Stimulated activated CD8-positive, alpha-beta memory T cell treated with anti-CD3 and anti-CD28 coated beads, Interleukin-4, amount 100 ng/mL, for 24 hours (primary cell): ENCODE measurements around the gene CHIA.

ENCODE experiments used
- DNase-seq: peaks from one replicate; pipeline ENCODE4 v3.0.0-alpha.2; 2020; ENCODE audit warnings: low read depth

Gene CHIA

DNA sequence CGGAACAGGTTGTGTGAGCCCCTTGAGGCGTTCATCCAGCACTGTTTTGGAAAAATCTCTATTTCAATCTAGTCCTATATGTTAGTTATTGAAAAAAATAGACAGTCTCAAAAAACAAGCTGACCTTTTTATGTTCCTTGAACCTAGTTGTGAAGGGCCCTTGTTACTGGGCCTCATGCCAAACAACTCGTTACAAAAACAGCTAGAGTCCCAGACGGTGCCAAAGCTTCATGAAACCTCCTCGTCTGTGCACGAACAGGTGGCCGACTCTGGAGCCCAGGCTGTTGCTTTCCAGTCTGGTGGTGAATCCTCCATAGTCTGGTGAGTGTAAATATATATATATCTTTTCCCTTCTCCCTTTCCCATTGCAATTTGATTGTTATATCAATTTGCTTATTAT is at the start of gene CHIA:
Gene CHIA, plus strand, starts transcription at position 222 of the 400 bp plus-strand sequence. CDS start 19,617 bp downstream, outside the sequence.
- DNase-seq: no peak

DNA sequence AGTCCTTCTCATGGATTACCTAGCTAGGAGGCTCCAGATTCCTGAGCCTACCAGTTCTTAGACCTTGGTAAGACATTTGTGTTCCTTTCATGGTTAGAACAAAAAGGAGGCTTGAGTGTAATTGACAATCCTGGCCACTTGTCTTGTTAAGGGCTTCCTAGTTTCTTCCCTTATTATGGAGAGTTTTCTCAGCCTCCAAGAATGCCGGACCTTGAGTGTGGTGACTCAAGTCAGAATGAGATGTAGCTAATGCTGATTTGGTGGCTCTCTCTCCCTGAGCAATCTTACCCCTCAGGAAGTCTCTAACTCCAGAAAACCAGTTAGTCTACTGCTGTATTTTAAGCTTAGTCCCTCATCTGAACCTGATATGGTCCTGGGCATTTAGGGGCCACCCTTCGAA is 48.9 kb upstream of the CHIA start:
- DNase-seq: no peak

DNA sequence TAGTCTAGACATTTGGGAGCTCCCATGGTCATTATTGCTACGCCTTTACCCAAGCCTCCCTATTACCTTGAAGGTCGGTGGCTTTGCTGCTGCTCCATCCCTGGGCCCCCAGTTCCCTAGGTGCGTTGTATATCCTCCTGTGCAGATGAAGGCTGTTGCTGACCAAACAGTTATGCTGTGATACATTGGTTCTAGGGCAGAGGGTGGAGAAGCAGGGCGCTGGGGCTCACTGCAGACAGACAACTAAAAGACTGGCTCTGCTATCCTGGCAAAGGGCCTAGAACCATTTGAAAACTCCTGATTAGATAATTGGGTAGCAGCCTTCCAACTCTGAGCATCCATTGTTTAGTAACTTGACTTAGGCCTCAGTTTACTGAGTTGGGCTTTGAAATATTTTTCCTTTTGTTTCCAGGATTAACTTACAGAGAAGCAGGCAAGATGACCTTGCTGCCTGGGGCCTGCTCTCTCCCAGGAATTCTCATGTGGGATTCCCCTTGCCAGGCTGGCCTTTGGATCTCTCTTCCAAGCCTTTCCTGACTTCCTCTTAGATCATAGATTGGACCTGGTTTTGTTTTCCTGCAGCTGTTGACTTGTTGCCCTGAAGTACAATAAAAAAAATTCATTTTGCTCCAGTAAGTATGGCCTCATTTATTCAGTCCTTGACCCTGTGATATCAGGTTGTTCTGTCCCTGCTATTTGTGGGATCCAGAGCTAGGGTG is 47.7 kb upstream of the CHIA start:
- DNase-seq: no peak

DNA sequence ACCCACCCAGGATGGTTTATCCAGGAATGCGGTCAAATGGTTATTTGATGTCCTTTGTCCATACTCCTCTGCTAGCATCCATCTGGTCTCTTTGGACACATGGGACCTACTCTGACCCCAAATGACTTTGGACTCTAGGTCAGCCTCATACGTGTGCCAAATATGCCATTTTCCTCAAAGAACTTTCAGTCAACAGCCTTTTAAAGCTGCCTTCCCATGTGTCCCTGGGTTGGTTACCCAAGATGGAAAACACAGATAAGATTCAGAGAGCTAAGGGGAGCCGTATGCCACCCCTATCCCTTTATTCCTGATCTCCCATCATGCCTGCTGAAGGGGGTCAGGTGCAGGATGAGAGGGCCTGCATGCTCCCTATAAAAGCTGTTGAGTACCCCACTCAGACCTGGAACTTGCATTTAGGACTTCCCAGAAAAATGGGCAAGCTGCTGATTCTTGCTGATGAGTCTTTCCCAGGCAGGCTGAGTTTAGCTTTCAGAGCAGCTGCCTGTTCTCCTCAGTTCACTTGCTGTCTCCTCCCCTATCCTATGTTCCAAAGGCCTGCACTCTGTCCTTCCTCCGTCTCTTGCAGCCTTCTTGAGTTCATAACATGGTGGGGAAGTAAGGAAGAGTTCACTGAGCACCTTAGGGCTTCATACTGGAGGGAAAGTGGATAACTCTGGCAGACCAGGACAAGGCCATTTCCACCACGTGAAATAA is 43.4 kb upstream of the CHIA start:
- DNase-seq: no peak

DNA sequence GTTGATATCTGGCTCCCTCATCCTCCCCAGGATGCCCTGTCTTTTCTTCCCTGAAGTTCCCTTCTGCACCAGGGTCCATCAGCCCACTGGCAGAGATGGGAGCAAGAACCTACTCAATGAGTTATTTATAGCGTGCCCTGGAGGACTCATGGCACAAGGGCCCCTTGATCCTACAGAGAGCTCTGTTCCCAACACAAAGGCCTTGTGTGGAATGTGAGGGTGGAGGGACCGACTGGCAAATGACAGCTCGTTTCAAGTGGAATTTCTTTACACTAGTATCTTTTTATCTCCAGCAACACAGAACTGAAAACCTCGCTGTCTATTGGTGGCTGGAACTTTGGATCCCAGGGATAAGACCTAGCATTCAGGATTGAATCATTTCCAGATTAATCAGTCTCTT is 40.7 kb upstream of the CHIA start:
- no peak for DNase-seq

DNA sequence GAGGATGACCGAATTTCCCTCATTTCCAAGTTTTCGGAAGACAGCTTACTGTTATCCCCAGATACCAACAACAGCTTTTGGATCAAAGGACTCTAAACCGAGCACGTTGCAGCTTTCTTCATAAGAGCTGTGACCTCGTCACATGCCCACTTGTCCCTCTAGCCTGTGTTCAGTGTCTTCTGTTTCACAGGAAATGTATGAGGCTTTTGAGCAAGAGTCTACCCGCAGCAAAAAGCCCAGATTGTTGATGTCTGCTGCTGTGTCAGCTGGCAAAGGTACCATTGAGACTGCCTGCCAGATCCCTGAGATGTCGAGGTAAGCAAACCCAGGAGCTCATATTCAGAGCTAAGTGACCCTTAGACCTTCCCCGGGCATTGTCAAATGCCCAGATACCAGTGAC is 39.1 kb upstream of the CHIA start:
- DNase-seq: no peak

DNA sequence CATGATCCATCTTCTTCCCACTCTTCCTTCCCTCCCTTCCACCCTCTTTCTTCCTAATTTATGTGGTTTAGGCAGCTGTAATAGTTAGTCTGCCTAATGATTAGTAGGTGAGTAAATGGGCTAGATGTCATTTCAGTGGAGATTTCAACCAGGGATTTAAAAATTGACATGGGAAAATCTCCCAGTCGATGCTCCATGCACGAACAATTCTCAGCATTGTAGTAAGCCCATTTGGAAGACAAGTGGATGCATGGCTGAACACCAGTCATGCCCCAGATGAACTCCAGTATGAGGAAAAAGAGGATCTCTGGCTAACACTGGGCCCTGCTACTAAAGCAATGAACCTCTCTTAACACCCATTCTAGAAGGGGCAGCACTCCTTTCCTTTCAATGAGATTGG is 37.9 kb upstream of the CHIA start:
- no peak for DNase-seq

DNA sequence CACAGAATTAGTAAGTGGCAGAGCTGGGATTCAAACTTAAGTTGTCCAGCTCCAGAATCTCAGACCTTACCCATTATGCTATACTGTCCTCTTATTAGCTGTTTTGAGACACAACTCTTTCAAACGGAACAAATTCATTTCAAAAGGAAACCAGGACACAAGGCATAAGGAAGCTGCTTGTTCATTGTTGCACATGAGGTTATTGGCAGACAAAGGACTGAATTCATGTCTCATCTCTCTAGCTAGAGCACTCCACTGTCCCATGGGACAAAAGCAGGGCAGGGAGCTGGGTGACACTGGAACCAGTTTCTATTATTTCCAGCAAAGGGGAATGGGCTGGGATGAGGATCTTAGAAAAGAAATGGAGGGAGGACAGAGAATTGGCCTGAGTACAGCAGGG is 36.8 kb upstream of the CHIA start:
- no peak for DNase-seq

DNA sequence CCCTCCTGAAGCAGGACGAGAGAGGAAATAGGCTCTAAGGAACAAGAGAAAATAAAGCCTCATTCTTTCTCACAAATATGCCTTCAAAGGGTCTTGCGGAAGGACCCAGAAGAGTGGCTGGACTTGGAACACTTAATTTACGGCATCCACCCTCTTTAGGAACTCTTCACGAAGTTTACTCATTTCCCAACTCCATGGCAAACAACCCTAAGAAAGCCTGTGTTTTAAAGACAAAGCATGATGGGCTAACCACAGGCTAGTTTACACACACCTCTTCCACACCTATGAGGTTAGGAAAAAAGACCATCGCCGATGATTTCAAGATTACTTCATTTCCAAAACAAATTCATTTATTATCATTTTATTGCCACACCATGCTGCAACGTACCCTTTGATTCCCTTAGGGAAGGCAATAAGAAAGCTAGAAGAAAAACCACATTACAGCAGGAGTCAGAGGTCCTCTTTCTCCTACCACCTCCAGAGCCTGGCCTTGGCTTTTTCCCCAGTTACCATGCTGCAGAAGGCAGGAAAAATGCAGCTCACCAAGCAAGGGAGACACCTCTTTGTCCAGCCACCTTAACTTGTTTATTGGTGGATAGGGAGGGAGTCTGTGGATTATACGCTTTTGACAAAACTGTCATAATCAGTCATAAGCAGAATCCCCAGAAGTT is 33.5 kb upstream of the CHIA start:
- no peak for DNase-seq

DNA sequence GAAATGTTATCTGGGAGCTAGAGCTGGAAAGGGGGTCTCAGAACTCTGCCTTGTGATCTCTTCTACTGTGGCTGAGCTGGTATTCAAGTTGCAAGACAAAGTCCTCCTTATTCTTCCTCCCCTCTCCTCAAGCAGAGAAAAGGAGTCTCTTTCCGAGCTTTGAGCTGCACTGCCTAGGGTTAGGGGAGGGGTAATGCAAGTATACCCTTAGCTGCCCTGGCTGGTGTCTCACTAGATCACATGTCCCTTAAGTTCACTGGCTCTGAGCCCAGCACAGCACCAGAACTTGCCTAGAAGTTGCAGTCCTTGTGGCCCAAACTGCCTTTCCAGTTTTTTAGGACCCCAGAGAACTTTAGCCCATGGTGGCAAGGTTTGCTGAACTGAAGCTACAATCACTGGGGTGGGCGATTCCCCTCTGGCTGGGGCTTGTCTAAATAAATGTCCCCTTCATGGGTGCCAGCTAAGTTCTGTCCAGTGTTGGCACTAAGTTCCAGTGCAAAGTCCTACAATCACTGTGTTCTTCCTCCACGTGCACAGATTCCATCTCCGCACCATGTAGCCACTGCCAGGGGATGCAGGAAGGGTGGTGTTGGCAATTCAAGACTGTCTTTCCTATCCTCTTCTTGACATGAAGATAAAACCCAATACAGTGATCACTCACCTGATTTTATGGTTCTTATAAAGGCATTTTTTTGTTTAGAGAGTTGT is 22.7 kb upstream of the CHIA start:
- no peak for DNase-seq

DNA sequence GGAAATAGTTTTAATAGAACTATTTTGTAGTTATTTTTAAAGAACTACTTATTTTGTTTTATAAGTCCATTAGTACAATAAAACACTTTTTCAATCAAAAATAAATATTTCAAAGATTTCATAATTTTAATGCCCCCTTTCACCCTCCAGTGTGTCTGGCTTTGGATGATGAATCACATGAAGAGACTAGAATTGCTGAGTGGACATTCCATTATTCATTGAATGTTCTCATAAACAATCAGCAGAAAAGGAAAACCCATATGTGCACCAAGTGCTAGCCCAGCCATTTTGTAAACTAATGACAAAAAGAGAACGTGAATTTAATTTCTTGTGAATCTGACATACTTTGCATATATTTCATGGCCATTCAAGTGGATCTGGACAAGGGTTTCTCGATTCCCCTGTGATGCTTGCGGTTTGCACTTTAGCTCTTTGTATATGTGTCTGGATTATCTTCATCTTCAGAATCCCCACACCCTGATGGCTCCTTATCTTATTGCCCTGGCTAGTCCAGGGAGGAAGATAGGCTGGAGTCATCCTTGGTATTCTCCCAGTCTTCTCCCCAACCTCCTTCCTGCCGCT is 20.7 kb upstream of the CHIA start:
- DNase-seq: no peak

DNA sequence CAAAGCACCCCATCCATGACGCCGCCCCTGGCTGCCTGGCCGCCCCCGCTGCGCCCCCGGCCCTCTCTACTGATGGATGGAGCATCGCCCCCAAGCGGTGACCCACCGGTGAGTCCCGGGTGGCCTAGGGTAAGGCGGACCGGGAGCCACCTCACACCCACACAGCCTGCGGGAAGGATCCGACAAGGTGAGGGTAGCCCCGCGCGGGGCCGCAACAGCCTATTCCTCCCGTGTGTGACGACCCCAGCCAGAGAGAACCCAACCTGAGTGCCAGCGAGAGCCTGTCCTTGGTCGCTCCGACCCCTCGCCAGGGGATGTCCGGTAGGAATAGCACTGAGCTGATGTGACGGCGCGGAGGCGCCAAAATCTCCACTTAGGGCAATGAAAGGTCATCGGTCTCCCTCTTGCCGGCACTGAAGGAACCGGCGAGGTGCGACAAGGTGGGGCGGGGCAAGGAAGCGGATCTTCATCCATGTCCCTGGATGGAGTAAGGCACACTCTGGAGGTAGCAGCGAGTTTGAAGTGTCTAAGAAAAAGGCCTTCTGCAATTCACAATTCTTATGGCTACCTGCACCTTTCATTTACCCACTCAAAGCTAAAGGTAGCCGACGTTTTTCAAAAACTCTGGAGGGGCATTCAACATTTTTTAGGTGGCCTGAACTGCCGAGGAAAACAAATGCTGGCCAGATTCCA is 19.7 kb upstream of the CHIA start:
- DNase-seq: no peak

DNA sequence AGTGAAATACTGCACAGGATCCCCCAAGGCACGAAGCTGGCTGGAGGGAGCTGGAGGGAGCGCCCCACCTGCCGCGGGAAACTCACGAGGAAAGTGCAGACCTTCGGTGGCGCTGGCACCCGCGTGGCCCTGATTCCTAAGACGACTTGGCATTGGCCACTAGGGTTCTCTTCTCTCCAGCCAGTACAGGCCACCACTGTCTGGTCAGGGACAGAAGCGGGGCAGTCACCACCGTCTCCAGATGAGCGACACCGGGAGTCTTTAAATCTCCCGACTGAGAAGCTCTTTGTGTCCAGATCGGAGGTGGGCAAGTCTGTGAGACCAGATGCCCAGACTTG is 19.2 kb upstream of the CHIA start:
- DNase-seq: no peak

DNA sequence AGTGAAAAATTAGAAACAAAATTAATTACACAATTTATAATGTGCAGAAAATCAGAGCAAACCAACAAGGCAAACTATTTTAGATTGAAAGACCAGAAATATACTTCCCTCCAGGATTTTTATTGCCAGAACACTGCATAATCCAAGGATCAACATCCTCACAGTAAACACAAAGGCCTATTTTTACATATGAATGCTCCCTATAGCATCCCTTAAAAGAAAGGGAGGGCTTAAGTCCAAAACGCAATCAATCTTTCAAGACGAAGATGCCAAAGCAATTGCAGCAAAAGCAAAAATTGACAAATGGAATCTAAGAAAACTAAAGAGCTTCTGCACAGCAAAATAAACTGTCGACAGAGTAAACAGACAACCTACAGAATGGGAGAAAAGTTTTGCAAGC is 18.6 kb upstream of the CHIA start:
- no peak for DNase-seq

DNA sequence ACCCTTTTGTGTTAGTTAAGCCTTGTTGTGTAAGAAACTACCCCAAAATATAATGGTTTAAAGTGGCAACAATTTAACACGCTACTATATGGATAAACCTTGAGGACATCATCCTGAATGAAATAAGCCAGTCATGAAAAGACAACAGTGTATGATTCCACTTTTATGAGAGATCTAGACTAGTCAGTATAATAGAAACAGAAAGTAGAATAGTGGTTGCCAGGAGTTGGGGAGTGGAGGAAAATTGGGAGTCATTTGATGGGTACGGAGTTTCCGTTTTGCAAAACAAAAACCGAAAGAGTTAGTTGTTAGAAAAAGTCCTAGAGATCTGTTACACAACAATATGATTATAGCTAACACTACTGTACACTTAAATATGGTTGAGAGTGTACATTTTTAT is 16.0 kb upstream of the CHIA start:
- no peak for DNase-seq

DNA sequence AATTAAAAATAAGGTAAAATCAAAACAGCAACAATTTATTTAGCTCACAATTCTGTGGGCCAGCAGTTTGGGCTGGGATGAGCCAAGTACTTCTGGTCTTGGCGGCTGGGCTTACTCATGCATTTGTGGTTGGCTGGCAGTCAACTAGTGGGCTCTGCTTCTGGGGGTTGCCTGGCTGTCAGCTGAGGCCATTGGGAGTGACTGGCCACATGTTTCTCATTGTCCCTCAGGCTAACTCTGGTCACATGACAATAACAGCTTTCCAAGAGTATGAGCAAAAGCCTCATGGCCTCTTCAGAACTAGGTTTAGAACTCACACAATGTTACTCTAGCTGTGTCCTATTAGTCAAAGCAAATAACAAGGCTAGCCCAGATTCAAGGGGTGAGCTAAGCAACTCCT is 15.6 kb upstream of the CHIA start:
- no peak for DNase-seq

DNA sequence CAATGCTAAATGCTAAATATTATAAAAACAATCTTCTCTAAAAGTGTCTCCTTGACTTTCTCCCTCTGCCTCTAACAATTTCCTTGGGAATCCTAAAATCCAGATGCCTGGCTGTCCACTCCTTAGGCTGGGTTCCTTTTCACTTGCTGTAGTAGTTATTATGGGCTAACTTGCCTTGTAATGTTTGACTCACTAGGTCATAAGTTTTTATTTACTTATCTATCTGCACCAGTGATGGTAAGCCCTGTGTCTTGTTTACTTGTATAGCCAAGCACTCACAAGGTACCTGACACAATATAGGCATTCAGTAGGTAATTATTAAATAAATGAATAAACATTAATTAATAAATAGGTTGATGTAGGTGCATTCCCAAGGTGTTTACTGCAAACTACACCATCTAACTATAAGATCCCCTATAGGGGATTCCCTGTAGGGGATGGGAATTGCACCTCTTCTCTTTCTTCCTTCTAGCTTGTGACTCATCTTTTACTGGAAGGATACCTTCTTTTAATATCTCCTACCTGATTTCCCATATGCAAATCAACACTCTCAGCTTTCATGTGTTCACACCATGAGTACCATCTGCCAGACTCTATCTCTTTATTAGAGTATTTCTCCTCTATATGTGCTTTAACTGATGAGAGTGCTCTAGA is 14.7 kb upstream of the CHIA start:
- no peak for DNase-seq

DNA sequence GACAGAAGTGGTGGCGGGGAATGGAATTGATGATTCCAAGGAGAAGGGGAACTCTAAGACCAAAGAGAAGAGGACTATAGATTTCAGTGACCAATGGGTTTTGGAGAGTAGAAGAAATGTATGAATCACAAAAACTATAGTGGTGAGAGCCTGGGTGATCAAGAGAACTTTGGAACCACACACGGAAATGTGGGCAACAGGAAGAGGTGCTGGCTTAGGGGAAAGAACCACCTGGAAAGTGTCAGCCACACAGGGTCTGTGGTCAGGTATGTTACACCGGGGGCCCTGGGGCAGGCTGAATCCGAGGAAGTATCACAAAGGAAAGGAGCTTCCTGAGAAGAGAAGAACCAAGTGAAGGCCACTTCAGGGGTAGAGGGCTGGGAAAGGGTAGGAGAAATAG is 11.5 kb upstream of the CHIA start:
- no peak for DNase-seq

DNA sequence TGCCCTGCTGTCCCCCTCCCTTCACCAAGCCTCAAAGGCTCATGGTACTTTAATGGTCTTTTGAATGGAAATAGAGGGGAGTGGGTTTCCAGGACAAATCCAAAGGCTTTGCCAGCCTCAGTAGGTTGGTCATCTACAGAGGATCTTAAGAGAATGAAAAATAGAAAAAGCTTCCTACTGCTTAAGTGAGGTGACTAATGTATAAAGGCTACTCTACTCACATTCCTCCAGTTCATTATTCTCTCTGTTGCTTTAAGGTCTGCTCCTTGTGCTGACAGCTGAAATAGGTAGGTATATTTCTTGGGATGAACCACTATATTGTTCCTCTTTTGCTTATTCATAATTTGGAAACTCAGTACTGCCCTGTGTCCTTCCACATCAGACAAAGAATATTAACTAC is 10.4 kb upstream of the CHIA start:
- DNase-seq: no peak

DNA sequence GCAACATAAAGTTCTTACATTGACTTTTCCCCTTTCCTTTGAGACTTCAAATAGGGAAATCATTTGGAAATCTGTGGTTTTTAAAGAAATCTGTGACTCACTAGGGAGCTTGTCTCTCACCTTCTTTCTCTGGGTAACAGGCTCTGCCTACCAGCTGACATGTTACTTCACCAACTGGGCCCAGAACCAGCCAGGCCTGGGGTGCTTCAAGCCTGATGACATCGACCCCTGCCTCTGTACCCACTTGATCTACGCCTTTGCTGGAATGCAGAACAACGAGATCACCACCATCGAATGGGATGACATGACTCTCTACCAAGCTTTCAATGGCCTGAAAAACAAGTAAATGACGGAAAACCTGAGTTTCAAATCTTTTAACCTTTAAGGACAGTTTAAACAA is 9.2 kb upstream of the CHIA start:
- DNase-seq: no peak

DNA sequence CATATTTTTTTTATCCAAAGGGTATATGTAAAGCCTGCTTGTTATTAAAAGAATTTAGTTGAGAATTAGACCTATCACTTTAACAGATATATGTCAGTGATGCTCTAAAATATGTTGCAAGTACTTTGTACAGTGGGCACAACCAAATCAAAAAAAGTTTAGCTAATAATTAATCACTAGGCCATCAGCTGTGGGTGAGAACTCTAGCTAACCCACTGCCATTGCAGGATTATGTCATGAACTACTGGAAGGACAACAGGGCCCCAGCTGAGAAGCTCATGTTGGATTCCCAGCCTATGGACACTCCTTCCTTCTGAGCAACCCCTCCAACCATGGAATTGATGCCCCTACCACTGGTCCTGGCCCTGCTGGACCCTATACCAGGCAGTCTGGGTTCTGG is 6.8 kb upstream of the CHIA start:
- DNase-seq: no peak
